Measurements from ENCODE around the gene VKORC1. TPM values are rescaled to one million over a fixed set of nuclear protein-coding genes. Genes with fewer than 3 reads are reported as not detected.

VKORC1 gene
- total RNA-seq, 1 donor from 2014 or later: 139 TPM

GRCh38 chr16:31083081-31083480 is 11.5 kb downstream of the VKORC1 start:
- Histone ChIP-seq H3K36me3 (ENCODE audit: control insufficient read depth, insufficient read depth, low read length) (peaks cover 3% of the 10 kb centered on the region), H3K4me3 (ENCODE audit: low read depth, low read length) (no peak overlapping the region), H3K27me3 (ENCODE audit: control insufficient read depth, insufficient read depth, low read length) (no peaks in the 10 kb centered on the region)
- no peak for TF ChIP-seq CTCF (IDR thresholded peaks at IDR 0.05; ENCODE audit: insufficient read depth, low read length, poor library complexity, severe bottlenecking)
- DNase-seq (ENCODE audit: low read depth): no peak

- Histone ChIP-seq H3K4me3 (ENCODE audit: low read depth, low read length) (no peak overlapping the region), H3K27me3 (ENCODE audit: control insufficient read depth, insufficient read depth, low read length) (no peaks in the 10 kb centered on the region), H3K36me3 (ENCODE audit: control insufficient read depth, insufficient read depth, low read length) (peaks cover 5% of the 10 kb centered on the region)
- no peak for DNase-seq (ENCODE audit: low read depth)
- no peak for TF ChIP-seq CTCF (IDR thresholded peaks at IDR 0.05; ENCODE audit: insufficient read depth, low read length, poor library complexity, severe bottlenecking)
These were observed 12.1 kb downstream of the VKORC1 start for GRCh38 chr16:31082368-31083045.

GRCh38 chr16:31081428-31082351 is 12.9 kb downstream of the VKORC1 start:
- no peak overlapping the region for H3K4me3 ChIP-seq (ENCODE audit: low read depth, low read length)
- TF ChIP-seq CTCF (IDR thresholded peaks at IDR 0.05; ENCODE audit: insufficient read depth, low read length, poor library complexity, severe bottlenecking): no peak
- no peak for DNase-seq (ENCODE audit: low read depth)
- H3K36me3 ChIP-seq (ENCODE audit: control insufficient read depth, insufficient read depth, low read length): peaks cover 6% of the 10 kb centered on the region
- H3K27me3 ChIP-seq (ENCODE audit: control insufficient read depth, insufficient read depth, low read length): no peaks in the 10 kb centered on the region

GRCh38 chr16:31080756-31081419 is 13.7 kb downstream of the VKORC1 start:
- Histone ChIP-seq H3K27me3 (ENCODE audit: control insufficient read depth, insufficient read depth, low read length) (no peaks in the 10 kb centered on the region), H3K4me3 (ENCODE audit: low read depth, low read length) (no peak overlapping the region), H3K36me3 (ENCODE audit: control insufficient read depth, insufficient read depth, low read length) (peaks cover 6% of the 10 kb centered on the region)
- DNase-seq (ENCODE audit: low read depth): no peak
- TF ChIP-seq CTCF (IDR thresholded peaks at IDR 0.05; ENCODE audit: insufficient read depth, low read length, poor library complexity, severe bottlenecking): no peak

- H3K36me3 ChIP-seq (ENCODE audit: control insufficient read depth, insufficient read depth, low read length): peaks cover 6% of the 10 kb centered on the region
- TF ChIP-seq CTCF (IDR thresholded peaks at IDR 0.05; ENCODE audit: insufficient read depth, low read length, poor library complexity, severe bottlenecking): no peak
- H3K27me3 ChIP-seq (ENCODE audit: control insufficient read depth, insufficient read depth, low read length): no peaks in the 10 kb centered on the region
- no peak overlapping the region for H3K4me3 ChIP-seq (ENCODE audit: low read depth, low read length)
- DNase-seq (ENCODE audit: low read depth): no peak
These were observed 14.5 kb downstream of the VKORC1 start for GRCh38 chr16:31080035-31080629.
